ENCODE measurements around the gene STARD13.

DNA sequence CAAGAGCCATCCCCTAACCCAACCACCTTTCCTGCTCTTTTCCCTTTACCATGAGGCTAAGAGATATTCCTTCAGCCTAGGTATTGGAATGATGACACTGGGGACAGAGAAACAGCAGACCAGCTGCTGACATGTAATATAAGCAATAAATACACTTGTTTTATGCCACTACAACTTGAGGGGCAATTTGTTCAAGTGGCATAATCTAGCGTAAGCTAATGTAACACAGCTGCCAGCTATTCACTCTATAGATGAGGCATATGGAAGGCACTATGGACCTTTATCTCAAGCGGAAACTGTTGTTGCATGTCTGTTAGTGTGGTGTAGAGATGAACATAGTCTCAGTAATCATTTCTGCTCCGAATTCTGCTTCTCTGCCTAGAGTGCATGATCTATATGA is 111.1 kb downstream of the STARD13 start:
- TF ChIP-seq, protein P1, sequence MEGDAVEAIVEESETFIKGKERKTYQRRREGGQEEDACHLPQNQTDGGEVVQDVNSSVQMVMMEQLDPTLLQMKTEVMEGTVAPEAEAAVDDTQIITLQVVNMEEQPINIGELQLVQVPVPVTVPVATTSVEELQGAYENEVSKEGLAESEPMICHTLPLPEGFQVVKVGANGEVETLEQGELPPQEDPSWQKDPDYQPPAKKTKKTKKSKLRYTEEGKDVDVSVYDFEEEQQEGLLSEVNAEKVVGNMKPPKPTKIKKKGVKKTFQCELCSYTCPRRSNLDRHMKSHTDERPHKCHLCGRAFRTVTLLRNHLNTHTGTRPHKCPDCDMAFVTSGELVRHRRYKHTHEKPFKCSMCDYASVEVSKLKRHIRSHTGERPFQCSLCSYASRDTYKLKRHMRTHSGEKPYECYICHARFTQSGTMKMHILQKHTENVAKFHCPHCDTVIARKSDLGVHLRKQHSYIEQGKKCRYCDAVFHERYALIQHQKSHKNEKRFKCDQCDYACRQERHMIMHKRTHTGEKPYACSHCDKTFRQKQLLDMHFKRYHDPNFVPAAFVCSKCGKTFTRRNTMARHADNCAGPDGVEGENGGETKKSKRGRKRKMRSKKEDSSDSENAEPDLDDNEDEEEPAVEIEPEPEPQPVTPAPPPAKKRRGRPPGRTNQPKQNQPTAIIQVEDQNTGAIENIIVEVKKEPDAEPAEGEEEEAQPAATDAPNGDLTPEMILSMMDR (IDR thresholded peaks at IDR 0.05): no peak
- TF ChIP-seq POLR2A (IDR thresholded peaks at IDR 0.05): no peak
